ENCODE measurements around the gene MT1M.
"Not testable (repeated sequence)": the region's sequence is repeated elsewhere in the genome, so short reads cannot be mapped to it uniquely, and the experiment has no call there.

The MT1M gene

GRCh38 chr16:56649271-56649670 lies 16.8 kb downstream of the MT1M start:
- DNase-seq (ENCODE audit: low read depth, low spot score): no peak

- no peak for DNase-seq (ENCODE audit: low read depth, low spot score)
These were observed 17.4 kb downstream of the MT1M start for GRCh38 chr16:56649820-56650219.

GRCh38 chr16:56651586-56651985 lies 19.1 kb downstream of the MT1M start, which contains the start of gene MT1B:
Gene MT1B (plus strand): TSS chr16:56651886. CDS start chr16:56651954, 68 bp downstream.
- DNase-seq (ENCODE audit: low read depth, low spot score): no peak

DNA sequence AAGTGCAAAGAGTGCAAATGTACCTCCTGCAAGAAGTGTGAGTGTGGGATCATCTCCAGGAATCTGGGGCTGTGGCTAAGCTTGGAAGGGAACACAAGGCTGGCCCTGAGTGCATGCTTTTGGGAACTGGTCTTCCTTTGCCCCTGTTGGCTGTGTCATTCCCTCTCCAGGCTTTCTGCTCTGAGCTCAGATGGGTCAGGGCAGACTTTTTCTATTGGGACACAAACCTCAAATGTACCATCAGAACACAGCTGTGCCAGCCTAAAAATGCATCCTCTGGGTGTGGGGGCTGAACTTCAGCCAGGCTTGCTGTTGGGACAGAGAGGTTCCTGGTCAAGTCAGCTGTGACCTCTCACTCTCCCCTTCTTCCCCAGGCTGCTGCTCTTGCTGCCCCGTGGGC lies 20.1 kb downstream of the MT1M start:
- DNase-seq (ENCODE audit: low read depth, low spot score): no peak

DNA sequence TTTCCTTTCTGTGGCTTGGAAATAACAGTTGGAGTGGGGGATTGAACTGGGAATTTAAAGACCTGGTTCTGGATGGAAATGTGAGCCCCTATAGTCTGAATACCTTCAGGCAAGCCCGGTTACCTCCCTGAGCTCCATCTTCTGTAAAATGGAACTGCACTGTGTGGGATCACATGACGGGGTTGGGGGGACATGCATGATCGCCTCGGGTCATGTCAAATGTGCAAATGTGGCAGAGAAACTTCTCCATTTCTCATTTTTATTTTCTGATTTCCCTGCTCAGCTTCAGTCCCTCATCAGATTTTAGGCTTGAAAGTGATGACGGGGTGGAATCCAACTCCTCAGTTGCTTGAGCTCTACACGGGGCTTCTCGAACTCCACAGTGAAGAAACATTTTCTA lies 20.8 kb downstream of the MT1M start:
- DNase-seq (ENCODE audit: low read depth, low spot score): no peak

GRCh38 chr16:56657555-56658326 lies 25.3 kb downstream of the MT1M start, which contains the start of gene MT1F:
Gene MT1F (plus strand): TSS chr16:56657959. CDS start chr16:56658059, 100 bp downstream.
- peak; percentile 82 for DNase-seq (ENCODE audit: low read depth, low spot score)

DNA sequence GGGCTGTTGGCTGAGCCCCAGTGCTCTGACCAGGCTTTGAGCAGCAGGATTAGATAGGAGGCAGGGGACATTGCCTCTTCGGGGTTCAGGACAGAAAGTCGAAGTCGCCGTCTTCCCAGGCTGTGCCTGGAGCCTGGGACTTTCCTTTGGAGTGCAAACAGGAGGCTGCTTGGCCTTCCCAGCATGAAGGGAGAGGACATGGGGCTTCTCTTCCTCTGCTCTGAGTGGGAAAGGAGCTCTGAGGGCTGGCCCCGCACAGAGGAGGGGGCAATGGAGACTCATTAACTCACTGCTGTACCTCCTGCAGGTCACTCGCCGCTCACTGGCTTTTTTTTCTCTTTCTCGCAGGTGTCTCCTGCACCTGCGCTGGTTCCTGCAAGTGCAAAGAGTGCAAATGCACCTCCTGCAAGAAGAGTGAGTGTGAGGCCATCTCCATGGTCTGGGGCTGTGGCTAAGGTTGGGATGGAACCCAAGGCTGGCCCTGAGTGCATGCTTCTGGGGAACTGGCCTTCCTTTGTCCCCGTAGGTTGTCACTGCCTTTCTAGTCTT lies 25.9 kb downstream of the MT1M start:
- no peak for DNase-seq (ENCODE audit: low read depth, low spot score)

GRCh38 chr16:56662357-56663354 lies 30.2 kb downstream of the MT1M start:
- DNase-seq (ENCODE audit: low read depth, low spot score): no peak

DNA sequence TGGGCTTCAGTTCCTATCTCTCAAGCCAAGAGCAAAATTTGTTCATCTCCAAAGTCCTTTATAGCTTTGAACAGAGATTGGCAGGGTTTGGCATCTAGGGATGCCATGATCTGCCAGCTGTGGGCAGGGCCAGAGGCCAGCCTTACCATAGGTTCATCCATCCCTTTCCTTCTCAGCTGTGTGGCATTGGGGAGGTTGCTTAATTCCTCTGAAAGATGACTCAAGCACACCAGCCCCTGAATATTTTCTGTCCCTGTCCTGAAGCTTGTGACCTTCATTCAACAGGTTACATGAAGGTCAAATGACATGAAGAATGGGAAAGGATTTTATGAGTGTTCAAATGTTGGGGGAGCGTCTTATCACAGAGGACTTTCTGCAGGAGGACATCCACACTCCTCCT lies 32.0 kb downstream of the MT1M start:
- DNase-seq (ENCODE audit: low read depth, low spot score): no peak

- not testable (repeated sequence) for DNase-seq (ENCODE audit: low read depth, low spot score)
These were observed 33.1 kb downstream of the MT1M start for GRCh38 chr16:56665286-56666261.

DNA sequence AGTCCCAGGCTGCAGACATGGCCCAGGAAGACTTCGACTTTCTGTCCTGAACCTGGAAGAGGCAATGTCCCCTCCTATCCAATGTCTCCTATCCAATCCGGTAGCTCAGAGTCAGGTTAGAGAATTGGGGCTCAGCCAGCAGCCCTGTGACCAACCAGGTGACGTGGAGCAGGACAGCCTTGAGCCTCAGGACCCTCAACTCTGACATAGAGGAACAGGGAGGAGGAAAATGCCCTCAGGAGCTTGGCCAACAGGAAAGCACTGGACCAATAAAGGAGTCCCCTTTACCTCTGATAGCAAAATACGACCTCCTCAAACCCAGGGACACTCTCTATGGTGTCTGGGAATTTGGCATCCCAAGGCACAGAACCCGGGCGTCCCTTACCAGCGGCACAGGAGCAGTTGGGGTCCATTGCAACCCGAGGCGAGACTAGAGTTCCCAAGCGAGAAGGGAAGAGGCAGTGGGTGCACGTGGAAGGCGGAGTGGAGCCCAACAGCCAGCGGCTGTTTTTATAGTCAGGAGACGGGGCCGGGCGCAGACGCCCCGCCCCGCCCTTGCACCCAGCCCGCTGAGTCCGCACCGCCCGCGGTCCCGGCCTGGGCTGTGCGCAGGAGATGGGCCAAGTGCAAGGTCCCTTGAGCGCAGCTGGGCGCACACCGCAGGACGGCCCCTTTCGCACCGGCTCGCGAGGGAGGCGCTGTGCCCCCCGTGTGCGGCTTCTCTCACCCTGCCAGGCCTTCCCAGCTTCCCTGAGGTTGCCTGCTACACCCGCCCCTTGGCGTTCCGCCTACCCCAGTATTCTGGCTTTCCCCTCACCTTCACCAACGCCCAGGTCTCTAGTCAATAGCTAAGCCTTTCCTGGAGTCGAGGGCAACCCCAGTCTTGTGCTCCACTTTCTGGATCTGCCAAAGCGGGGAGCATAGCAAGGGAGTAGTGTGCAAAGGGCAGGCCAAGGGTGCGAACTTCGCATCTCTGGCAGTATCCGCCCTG lies 35.4 kb downstream of the MT1M start, which contains the start of gene MT1G:
Gene MT1G, minus strand, starts transcription at position 485 of the 991 bp plus-strand sequence. Its CDS starts 72 bp downstream, at position 413.
- DNase-seq (ENCODE audit: low read depth, low spot score): peak; percentile 70

DNA sequence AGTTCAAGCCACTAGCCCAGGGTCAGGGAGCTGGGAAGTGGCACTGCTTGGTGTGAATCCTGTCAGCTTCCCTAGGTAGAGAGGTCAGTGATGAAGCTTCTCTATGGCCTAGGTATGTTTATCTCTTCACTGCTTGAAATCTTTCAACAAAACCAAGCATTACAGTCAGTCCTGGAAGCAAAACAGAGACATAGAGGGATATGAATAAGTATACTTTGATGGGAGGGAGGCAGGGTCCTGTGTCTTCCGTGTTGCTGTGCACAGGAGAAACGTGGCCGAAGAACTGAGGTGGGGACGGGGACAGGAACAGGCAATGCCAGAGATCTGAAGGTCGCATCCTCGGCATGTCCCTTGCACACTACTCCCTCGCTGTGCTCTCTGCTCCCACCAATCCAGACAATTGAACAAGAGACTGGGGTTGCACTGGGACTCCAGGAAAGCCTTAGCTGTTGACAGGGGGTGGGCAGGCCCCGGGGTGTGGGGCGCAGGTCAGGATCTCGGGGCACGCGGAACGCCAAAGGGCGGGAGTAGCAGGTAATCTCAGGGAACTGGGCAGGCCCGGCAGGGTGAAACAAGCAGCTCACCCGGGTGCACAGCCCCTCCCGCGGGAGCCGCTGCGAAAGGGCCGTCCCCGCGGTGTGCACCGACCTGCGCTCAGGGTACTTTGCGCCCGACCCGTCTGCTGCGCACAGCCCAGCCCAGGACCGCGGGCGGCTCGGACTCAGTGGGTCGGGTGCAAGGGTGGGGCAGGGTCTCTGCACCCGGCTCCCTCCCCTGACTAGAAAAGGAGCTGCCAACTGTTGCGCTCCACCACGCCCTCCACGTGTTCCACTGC lies 36.8 kb downstream of the MT1M start, which contains the start of gene MT1H:
Gene MT1H, plus strand, starts transcription at position 810 of the 835 bp plus-strand sequence. CDS start 71 bp downstream, outside the sequence.
- no peak for DNase-seq (ENCODE audit: low read depth, low spot score)

DNA sequence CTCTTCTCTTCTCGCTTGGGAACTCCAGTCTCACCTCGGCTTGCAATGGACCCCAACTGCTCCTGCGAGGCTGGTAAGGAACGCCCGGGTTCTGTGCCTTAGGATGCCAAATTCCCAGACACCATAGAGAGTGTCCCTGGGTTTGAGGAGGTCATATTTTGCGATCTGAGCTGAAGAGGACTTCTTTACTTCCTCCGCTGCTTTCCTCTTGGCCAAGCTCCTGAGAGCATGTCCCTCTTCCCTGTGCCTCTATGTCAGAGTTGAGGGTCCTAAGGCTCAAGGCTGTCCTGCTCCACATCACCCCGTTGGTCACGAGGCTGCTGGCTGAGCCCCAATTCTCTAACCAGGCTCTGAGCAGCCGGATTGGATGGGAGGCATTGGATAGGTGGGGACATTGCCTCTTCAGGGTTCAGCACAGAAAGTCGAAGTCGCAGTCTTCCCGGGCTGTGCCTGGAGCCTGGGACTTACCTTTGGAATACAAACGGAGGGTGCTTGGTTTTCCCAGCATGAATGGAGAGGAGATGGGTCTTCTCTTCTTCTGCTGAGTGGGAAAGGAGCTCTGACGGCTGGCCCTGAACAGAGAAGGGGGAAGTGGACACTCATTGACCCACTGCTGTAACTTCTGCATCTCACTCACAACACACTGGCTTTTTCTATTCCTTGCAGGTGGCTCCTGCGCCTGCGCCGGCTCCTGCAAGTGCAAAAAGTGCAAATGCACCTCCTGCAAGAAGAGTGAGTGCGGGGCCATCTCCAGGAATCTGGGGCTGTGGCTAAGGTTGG lies 37.6 kb downstream of the MT1M start:
- no peak for DNase-seq (ENCODE audit: low read depth, low spot score)

GRCh38 chr16:56670620-56670934 lies 38.1 kb downstream of the MT1M start:
- no peak for DNase-seq (ENCODE audit: low read depth, low spot score)

DNA sequence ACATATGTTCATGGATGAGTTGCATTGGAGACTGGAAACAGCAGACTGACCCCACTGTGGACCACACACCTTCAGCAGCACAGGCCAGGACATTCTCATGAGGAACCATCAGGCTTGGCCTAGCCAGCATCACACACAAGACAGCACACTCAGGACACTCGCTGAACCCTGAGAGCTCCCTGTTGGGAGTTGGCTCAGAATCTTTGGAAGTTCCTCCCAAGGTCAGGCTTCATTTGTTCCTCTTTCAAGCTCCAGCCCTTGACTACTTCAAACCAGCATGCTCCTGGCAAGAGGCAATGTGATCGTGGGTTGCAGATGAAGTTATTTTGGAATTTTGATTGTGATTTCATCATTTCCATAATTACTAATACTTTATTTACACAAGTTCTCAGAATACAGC lies 39.2 kb downstream of the MT1M start:
- not testable (repeated sequence) for DNase-seq (ENCODE audit: low read depth, low spot score)

DNA sequence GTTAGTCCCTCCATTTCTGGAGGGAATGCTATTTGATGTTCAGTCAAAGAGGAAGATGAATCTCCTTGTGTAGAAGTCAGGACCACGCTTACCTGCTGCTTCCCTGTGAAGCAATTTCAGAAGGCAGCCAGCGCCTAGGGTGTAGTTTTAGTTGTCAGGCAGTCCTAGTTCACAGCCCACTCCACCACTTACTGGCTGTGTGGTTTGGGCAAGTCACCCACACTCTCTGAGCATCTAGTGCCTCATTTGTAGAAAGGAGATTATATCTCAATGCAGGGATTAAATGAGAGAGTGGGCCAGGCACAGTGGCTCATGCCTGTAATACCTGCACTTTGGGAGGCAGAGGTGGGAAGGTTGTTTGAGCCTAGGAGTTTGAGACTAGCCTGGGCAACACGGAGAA lies 39.7 kb downstream of the MT1M start:
- DNase-seq (ENCODE audit: low read depth, low spot score): not testable (repeated sequence)

DNA sequence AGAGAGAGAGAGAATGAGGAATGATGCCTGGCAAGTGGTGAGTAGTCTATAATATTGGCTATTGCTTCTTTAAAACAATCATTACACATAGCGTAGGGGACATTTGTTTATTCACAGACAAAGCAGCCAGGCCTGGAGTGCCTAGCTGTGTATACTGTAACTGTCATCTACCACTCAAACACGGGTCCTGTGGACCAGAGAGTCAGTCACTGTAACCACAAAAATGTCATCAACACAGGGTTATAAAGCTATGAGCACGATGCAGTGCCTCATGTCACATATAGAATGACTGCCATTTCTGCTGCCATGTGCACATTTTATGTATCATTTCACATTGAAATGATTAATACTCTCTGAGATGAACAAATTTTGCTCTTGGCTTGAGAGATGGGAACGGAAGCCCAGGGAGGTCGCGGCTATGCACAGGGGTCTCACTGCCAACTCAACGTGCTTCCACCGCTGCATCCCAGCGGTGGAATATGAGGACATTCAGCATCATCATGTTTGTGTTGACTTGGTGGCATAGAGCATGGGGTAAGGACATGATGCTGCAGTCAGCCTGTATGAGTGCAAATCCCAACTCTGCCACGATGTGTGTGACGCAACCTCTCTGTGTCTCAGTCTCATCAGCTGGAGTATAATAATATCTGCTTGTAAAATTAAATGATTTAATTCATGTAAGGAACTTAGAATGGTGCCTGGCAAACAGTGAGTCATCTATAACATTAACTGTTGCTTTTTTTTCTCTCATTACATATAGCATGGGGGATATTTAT lies 40.5 kb downstream of the MT1M start:
- no peak for DNase-seq (ENCODE audit: low read depth, low spot score)

Data from ELF-1 (cell line).